Measurements from ENCODE around the gene ODAD4. TPM values are rescaled to one million over a fixed set of nuclear protein-coding genes. Genes with fewer than 3 reads are reported as not detected.

Gene ODAD4
- polyA plus RNA-seq, 3 donors, result 0.04 to 0.28 (median 0.23) TPM

- Mint-ChIP-seq H3K27me3 (ENCODE audit: low read depth in 3 of 3) (no peaks in the 10 kb centered on the region), H3K27ac (peak overlapping the region in 3 of 7 donors; percentile 41 to 54 (median 53)), H3K4me3 (no peak overlapping the region), H3K9me3 (no peaks in the 10 kb centered on the region), H3K4me1 (peaks cover 47% of the 10 kb centered on the region), H3K36me3 (peaks cover 52 to 62% of the 10 kb centered on the region in 2 donors)
- Histone ChIP-seq H3K27ac (ENCODE audit: low read depth in 1 of 2, low read length in 2 of 2) (peak overlapping the region in 1 of 2 donors; percentile 60), H3K9ac (ENCODE audit: insufficient read depth, low read length, poor library complexity, severe bottlenecking) (no peak overlapping the region), H3K4me1 (ENCODE audit: control insufficient read depth in 1 of 2, insufficient read depth in 2 of 2, low read length in 2 of 2) (peaks cover 11 to 20% of the 10 kb centered on the region in 2 donors), H4K20me1 (ENCODE audit: insufficient read depth, low read length) (peaks cover 97% of the 10 kb centered on the region), H3K27me3 (ENCODE audit: control insufficient read depth in 2 of 2, insufficient read depth in 2 of 2, low read length in 2 of 2) (no peaks in the 10 kb centered on the region), H3K4me3 (replicated peaks in 1 of 3; ENCODE audit: low read depth in 2 of 3, low read length in 3 of 3) (no peak overlapping the region), H3K4me2 (replicated peaks; ENCODE audit: extremely low read depth, low read length, poor library complexity, severe bottlenecking) (no peak overlapping the region), H3K79me2 (ENCODE audit: insufficient read depth, low read length) (peaks cover 89% of the 10 kb centered on the region), H3K36me3 (replicated peaks in 1 of 2; ENCODE audit: control insufficient read depth in 1 of 2, insufficient read depth in 2 of 2, low read length in 2 of 2) (peaks cover 52 to 73% of the 10 kb centered on the region in 2 donors), H2AFZ (ENCODE audit: insufficient read depth, low read depth, low read length, poor library complexity, severe bottlenecking) (no peak overlapping the region), H3K9me3 (replicated peaks in 1 of 2; ENCODE audit: control insufficient read depth in 1 of 2, insufficient read depth in 1 of 2, low read length in 2 of 2) (no peaks in the 10 kb centered on the region)
- TF ChIP-seq CTCF (IDR thresholded peaks at IDR 0.05), result no peak
- no CpG with 5 or more reads among the region's 2 CpGs for WGBS (ENCODE audit: insufficient coverage)
- DNase-seq, result no peak
- intact Hi-C loops (cut with micrococcal nuclease), result no loop called here
These were observed 71.3 kb downstream of the ODAD4 start for GRCh38 chr17:42001729-42002128.

- intact Hi-C loops (cut with micrococcal nuclease), result no loop called here
- Histone ChIP-seq H3K79me2 (ENCODE audit: insufficient read depth, low read length) (peaks cover 89% of the 10 kb centered on the region), H3K4me1 (ENCODE audit: control insufficient read depth in 1 of 2, insufficient read depth in 2 of 2, low read length in 2 of 2) (peaks cover 11 to 20% of the 10 kb centered on the region in 2 donors), H3K9me3 (replicated peaks in 1 of 2; ENCODE audit: control insufficient read depth in 1 of 2, insufficient read depth in 1 of 2, low read length in 2 of 2) (no peaks in the 10 kb centered on the region), H2AFZ (ENCODE audit: insufficient read depth, low read depth, low read length, poor library complexity, severe bottlenecking) (no peak overlapping the region), H3K27me3 (ENCODE audit: control insufficient read depth in 2 of 2, insufficient read depth in 2 of 2, low read length in 2 of 2) (no peaks in the 10 kb centered on the region), H3K4me2 (replicated peaks; ENCODE audit: extremely low read depth, low read length, poor library complexity, severe bottlenecking) (no peak overlapping the region), H3K36me3 (replicated peaks in 1 of 2; ENCODE audit: control insufficient read depth in 1 of 2, insufficient read depth in 2 of 2, low read length in 2 of 2) (peaks cover 46 to 68% of the 10 kb centered on the region in 2 donors), H4K20me1 (ENCODE audit: insufficient read depth, low read length) (peaks cover 97% of the 10 kb centered on the region), H3K27ac (ENCODE audit: low read depth in 1 of 2, low read length in 2 of 2) (peak overlapping the region in 1 of 2 donors; percentile 60), H3K4me3 (replicated peaks in 1 of 3; ENCODE audit: low read depth in 2 of 3, low read length in 3 of 3) (no peak overlapping the region), H3K9ac (ENCODE audit: insufficient read depth, low read length, poor library complexity, severe bottlenecking) (no peak overlapping the region)
- no peak overlapping the region for H3K4me3 Mint-ChIP-seq
- H3K27ac Mint-ChIP-seq, result peak overlapping the region in 1 of 7 donors; percentile 54
- peaks cover 48 to 62% of the 10 kb centered on the region in 2 donors for H3K36me3 Mint-ChIP-seq
- WGBS (ENCODE audit: insufficient coverage), result no CpG with 5 or more reads among the region's 7 CpGs
- no peaks in the 10 kb centered on the region for H3K27me3 Mint-ChIP-seq (ENCODE audit: low read depth in 3 of 3)
- H3K9me3 Mint-ChIP-seq, result no peaks in the 10 kb centered on the region
- no peak for TF ChIP-seq CTCF (IDR thresholded peaks at IDR 0.05)
- DNase-seq, result no peak
- peaks cover 49% of the 10 kb centered on the region for H3K4me1 Mint-ChIP-seq
These were observed 71.9 kb downstream of the ODAD4 start for GRCh38 chr17:42002175-42002791.

All from CD14-positive monocyte (primary cell).